Measurements from ENCODE around the gene POLR3B. TPM values are rescaled to one million over a fixed set of nuclear protein-coding genes. Genes with fewer than 3 reads are reported as not detected.

POLR3B gene
- total and polyA plus RNA-seq, 2 of the 13 experiments (the other 11 are each of a cell fraction or from before 2014, with no cell fraction given) = 4.8 to 13.1 TPM

DNA sequence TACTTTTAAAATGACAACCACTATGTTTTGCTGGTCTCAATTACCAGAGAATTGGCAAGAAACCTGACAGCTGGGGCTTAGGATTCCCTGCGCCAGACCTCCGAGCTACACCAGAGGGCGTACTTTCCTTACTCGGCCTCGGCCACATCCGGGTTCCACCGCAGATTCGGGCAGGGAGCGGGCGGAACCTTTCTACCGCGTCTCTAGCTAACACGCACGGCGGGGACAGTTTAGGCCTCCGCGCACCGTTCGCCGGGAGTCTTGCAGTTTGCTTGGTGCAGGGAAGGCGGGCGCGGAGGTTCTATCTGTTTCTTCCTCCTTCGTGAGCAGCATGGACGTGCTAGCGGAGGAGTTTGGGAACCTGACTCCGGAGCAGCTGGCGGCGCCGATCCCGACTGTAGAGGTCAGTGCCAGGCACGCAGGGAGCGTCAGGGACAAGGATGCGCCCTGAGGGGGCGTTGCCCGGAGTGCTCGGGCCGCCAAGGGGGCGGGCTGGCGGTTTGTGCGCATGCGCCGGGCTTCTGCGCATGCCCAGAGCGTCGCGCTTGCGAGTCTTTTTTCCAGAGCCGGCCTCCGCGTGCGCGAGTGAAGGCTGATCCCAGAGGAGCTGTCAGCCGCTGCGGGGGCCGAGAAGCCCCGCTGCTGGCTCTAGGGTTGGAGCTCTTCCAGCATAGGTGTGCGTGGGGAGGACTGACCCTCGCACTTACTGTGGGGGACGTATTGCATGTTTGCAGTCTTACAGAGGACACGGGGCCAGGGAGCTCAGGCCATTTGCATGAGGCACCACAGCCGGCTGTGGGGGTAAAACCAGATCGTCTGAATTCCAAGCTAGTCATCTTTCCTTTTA lies at the start of gene POLR3B (continued):
- TF ChIP-seq, protein P1, sequence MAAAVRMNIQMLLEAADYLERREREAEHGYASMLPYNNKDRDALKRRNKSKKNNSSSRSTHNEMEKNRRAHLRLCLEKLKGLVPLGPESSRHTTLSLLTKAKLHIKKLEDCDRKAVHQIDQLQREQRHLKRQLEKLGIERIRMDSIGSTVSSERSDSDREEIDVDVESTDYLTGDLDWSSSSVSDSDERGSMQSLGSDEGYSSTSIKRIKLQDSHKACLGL (CRISPR knock-in tag; IDR thresholded peaks at IDR 0.05) = peak; percentile 85
- TF ChIP-seq ZSCAN29 (CRISPR knock-in tag; conservative IDR thresholded peaks at IDR 0.05) (peak; percentile 98), FOXP1 (IDR thresholded peaks at IDR 0.05) (no peak), FOXP1 (CRISPR knock-in tag; IDR thresholded peaks at IDR 0.05) (peak; percentile 42; the same call in 1 of the 2 replicates), PCBP1 (IDR thresholded peaks at IDR 0.05; ENCODE audit: borderline replicate concordance, low read depth, low read length) (0 out of 2 replicates have a peak, but pooled peaks have one; percentile 20), YY1 (IDR thresholded peaks at IDR 0.05; ENCODE audit: insufficient read depth, insufficient replicate concordance, low read depth, low read length) (peak; percentile 37), SRF (IDR thresholded peaks at IDR 0.05; ENCODE audit: low read depth, low read length) (no peak), ZBTB1 (CRISPR knock-in tag; IDR thresholded peaks at IDR 0.05; ENCODE audit: borderline replicate concordance) (0 out of 2 replicates have a peak, but pooled peaks have one; percentile 72), ZFAT (CRISPR knock-in tag; conservative IDR thresholded peaks at IDR 0.05) (peak; percentile 61; the same call in 1 of the 2 replicates)
- TF ChIP-seq, protein P2, sequence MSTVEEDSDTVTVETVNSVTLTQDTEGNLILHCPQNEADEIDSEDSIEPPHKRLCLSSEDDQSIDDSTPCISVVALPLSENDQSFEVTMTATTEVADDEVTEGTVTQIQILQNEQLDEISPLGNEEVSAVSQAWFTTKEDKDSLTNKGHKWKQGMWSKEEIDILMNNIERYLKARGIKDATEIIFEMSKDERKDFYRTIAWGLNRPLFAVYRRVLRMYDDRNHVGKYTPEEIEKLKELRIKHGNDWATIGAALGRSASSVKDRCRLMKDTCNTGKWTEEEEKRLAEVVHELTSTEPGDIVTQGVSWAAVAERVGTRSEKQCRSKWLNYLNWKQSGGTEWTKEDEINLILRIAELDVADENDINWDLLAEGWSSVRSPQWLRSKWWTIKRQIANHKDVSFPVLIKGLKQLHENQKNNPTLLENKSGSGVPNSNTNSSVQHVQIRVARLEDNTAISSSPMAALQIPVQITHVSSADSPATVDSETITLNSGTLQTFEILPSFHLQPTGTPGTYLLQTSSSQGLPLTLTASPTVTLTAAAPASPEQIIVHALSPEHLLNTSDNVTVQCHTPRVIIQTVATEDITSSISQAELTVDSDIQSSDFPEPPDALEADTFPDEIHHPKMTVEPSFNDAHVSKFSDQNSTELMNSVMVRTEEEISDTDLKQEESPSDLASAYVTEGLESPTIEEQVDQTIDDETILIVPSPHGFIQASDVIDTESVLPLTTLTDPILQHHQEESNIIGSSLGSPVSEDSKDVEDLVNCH (CRISPR knock-in tag; IDR thresholded peaks at IDR 0.05) = peak; percentile 100
- TF ChIP-seq, protein P3, sequence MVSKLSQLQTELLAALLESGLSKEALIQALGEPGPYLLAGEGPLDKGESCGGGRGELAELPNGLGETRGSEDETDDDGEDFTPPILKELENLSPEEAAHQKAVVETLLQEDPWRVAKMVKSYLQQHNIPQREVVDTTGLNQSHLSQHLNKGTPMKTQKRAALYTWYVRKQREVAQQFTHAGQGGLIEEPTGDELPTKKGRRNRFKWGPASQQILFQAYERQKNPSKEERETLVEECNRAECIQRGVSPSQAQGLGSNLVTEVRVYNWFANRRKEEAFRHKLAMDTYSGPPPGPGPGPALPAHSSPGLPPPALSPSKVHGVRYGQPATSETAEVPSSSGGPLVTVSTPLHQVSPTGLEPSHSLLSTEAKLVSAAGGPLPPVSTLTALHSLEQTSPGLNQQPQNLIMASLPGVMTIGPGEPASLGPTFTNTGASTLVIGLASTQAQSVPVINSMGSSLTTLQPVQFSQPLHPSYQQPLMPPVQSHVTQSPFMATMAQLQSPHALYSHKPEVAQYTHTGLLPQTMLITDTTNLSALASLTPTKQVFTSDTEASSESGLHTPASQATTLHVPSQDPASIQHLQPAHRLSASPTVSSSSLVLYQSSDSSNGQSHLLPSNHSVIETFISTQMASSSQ (IDR thresholded peaks at IDR 0.05; ENCODE audit: low read depth) = peak; percentile 22; the same call in 1 of the 2 replicates
- TF ChIP-seq, protein P3 (CRISPR knock-in tag; IDR thresholded peaks at IDR 0.05; ENCODE audit: borderline replicate concordance) = peak; percentile 77
